ENCODE results near the gene XRCC5.
"Not testable (repeated sequence)": the region's sequence is repeated elsewhere in the genome, so short reads cannot be mapped to it uniquely, and the experiment has no call there.

XRCC5 gene

DNA sequence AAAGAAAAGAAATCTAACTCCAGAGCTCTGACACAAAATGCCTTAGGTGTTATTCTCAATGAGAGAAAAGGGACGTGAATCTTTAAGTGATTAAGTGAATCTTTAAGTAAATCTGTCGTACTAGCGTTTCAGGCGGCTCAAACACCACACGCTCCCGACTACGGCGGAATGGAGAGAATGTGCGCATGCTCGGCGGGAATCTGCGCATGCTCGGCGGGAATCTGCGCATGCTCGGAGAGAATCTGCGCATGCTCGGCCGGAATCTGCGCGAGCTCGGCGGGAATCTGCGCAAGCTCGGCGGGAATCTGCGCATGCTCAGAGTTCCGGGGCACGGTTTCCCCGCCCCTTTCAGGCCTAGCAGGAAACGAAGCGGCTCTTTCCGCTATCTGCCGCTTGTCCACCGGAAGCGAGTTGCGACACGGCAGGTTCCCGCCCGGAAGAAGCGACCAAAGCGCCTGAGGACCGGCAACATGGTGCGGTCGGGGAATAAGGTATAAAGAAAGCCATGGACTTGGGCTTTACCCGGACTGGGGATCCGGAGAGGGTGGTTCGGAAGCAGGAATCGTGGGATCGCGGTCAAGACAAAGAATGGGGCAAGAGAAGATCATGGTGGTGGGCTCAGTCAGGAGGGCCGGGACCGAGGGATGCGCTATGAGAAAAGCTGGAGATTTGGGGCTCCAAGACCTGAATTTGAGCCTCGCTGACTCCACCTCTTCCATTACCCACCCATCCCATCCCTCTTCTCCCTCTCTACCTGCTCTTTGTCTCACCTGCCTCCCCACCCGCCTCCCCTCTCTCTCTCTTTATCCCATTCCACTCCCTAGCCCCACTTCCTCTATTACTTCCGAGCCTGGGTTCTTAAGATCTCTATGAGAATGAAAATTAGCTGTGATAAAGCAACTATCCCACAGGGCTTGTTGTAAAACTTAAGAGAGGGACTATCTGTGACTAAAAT lies at the start of gene XRCC5:
XRCC5 (plus strand) TSS at position 382 of the 955 bp plus-strand sequence; CDS start at position 471, 89 bp downstream.
- peak; percentile 99 for DNase-seq (ENCODE audit: low read depth, low spot score)

DNA sequence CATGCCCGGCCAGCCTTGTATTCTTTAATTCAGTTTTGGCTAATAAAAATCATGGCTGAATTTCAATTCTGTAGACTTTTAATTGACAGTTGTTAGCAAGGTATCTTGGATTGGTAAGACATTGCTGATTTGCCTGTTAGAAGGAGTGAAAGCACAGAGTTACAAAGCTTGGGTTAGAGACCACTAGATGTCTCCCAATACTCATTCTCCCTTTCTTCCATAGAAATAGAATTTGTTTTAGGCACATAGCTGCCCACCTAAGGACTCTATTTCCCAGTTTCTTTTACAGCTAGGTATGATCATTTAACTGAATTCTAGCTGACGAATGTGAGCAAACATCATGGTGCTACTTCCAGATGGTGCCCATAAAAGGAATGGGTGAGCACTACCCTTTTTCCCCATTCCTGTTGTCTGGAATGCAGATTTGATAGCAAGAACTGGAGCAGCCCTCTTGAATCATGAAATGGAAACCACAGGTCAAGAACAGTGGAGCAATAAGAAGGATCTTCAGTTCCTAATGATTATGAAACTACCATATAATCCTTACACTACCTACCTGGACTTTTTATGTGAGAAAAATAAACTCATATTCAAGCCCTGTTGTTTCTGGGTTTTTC lies 45.0 kb upstream of the XRCC5 start:
- peak; percentile 34 for DNase-seq (ENCODE audit: low read depth, low spot score)

DNA sequence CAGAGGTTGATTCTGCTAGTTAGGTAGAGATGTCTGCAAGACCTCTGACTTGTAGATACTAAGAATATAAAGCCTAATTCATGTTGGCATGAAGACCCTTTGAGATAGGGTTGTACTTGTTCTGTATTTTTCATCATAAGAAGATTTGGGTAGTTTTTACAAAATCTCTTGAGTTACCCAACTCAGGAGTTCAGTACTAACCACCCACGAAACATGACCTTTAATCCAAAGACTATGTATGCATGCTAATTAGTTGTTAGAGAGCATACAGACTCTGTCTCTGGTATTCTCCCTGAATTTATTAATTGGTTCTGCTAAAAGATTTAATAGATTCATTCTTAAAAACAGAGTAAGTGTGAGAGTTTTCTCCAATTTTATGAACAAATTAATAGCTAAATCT lies 44.5 kb upstream of the XRCC5 start:
- DNase-seq (ENCODE audit: low read depth, low spot score) = no peak

DNA sequence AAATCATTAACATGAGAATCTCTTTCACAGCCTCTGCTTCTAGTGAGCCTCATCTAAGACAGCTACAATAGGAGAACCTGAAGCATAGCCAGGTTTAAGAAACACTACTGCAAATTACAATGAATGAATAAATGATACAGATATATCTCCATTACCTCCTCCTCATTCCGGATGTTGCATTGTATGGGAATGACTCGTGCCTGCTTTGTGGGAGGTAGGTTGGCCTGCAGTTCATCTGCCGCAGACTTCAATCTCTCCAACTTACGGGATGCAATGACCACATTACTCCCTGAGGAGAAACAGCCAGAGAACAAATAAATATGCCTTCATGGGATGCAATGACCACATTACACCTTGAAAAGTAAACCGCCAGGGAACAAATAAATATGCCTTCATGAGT lies 42.9 kb upstream of the XRCC5 start:
- peak; percentile 67 for DNase-seq (ENCODE audit: low read depth, low spot score)

DNA sequence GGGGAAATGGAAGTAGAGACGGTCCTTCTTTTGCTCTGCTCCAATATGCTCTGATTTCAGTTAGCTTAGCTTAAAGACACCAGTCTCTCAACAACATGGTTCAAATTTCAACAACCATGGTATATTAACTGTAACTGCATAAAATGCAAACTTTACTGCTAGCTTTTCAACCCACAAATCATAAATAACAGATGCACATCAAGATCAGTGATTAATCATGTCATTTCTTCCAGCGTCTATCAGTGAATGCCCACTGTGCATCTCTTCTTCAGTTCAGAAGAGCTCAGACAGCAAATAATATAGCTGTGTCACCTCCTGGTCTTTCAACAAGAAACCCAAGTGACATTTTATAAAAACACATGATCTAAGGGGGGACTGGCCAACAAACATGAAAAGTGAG lies 40.1 kb upstream of the XRCC5 start:
- DNase-seq (ENCODE audit: low read depth, low spot score) = no peak

DNA sequence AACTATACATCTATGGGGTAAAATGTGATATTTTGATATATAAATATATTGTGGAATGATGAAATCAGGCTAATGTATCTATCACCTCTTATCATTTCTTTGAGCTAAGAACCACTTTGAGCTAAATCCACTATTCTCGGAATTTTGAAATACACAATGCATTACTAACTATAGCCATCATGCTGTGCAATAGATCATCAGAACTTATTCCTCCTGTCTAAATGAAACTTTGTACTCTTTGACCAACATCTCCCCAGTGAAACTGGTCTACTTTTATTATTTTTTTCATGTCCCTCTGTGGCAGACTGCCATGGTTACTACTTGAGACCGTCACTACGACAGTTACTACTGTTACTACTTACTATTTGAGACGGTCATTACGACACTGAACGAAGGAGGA lies 39.0 kb upstream of the XRCC5 start:
- DNase-seq (ENCODE audit: low read depth, low spot score) = no peak

DNA sequence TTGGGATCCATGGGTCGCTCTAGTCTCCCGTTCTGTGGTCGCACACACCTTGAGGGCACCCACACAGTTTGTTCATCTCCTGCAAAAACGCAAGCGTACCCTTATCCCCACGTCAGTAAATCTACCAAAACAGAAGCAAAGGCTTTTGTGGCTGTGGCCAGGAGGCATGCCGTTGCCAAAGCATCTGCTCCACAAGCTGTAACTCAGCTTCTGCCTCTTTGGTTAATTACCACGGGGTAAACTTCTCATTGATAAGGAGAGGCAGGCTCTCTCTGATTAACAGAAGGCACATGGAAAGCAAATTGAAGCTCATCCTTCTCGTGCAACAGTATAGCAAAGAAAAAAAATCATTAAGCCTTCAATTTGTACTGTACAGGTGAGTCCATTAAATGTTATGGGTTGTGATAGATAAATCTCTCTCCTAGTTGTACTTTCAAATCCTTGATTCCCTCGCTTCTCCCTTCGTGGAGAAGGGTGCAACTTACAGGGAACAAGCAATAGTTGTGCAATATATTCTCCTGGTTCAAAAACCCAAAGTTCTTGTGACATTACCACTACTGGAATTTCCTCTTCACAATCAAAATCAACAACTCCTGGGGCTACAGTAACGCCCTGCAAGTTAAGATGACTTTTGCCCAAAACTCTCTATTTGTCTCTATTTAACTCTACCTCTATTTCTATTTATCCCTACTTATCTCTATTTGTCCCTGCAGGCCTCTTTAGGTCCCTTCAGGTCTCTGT lies 37.9 kb upstream of the XRCC5 start:
- DNase-seq (ENCODE audit: low read depth, low spot score) = no peak

DNA sequence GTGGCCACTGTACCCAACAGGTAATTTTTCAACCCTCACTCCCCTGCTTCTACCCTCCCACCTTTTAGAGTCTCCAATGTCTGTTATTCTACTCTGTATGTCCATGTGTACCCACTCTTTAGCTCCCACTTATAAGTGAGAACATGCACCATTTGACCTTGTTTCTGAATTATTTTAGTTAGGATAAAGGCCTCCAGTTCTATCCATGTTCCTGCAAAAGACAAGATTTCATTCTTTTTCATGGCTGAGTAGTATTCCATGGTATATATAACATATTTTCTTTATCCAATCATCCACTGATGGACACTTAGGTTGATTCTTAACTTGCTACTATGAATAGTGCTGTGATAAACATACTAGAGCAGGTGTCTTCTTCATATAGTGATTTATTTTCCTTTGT lies 36.7 kb upstream of the XRCC5 start:
- DNase-seq (ENCODE audit: low read depth, low spot score) = no peak

DNA sequence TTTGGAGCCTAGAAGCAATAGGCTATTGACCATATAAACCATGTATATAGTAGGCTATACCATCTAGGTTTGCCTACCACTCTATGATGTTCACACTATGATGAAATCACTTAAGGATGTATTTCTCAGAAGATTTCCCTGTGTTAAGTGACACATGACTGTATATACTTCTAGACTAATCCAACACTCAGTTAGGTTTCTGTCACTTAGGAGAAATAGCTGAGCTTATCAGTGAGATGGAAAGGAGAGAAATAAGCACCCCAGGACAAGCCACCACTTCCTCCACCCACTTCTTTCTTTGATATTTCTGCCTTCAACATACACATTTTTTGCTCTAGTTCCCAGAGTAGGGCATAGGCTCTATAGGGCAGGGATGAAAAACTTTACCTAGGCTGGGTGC lies 35.4 kb upstream of the XRCC5 start:
- DNase-seq (ENCODE audit: low read depth, low spot score) = no peak

DNA sequence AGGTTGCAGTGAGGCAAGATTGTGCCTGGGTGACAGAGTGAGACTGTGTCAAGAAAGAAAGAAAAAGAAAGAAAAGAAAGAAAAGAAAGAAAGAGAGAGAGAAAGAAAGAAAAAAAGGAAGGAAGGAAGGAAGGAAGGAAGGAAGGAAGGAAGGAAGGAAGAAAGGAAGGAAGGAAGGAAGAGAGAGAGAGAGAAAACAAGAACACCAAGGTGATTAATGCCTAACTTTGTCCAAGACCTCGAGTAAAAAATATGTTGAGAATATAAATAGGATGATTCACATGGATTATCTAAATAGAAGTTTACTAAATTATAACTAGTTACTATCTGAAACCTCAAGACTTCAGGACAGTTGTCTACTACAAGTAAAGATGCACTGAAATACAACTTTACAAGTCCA lies 34.8 kb upstream of the XRCC5 start:
- DNase-seq (ENCODE audit: low read depth, low spot score) = no peak

DNA sequence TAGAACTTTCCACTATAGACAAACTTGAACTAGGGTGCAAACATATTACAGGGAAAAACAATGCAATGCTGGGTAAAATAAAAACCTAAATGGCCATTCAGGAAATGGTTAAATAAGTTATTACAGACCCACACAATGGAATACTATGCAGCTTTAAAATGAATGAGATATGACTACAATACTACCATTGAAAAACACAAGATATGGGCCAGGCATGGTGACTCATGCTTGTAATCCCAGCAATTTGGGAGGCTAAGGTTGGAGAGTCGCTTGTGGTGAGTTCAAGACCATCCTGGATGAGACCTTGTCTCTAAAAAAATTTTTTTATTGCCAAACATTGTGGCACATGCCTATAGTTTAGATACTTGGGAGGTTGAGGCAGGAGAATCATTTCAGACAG lies 34.4 kb upstream of the XRCC5 start:
- DNase-seq (ENCODE audit: low read depth, low spot score) = no peak

DNA sequence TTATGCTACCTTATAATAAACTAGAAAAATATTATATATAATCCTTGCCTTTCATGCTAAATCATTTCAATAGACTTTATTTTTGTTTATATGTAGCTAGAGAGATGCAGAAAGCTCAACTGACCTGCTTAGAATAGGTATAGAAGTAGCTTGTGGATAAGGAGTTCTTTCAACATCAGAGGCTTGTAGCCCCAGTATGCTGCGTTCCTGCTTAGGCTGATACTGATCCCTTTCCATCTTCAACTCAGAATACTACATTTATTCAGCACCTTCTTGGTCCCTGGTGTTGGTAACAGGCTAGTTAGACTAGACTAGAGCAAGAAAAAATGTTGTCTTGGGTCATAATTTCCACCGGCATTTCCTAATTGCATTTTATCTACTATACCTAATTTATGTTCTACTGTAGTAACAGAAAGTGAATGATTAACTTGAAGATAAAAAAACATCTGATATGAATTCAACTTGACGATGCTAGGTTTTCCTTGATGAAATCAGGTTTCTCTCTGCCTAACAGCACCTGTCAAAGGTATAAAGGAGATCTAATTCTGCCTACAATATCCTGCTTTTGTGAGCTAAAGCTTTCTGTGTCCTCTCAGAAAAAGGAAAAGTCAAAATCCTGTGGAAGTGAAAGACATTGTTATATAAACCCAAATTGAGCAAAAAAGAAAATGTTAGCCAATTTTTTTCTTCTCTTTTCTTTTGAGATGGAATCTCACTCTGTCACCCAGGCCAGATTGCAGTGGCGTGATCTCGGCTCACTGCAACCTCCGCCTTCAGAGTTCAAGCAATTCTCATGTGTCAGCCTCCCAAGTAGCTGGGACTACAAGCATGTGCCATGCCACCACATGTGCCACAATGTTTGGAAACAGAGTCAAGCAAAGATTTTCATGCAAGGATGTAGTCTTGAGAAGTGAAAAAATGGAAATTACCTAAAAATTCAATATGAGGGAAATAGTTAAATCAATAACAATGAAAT lies 33.4 kb upstream of the XRCC5 start:
- DNase-seq (ENCODE audit: low read depth, low spot score) = no peak

DNA sequence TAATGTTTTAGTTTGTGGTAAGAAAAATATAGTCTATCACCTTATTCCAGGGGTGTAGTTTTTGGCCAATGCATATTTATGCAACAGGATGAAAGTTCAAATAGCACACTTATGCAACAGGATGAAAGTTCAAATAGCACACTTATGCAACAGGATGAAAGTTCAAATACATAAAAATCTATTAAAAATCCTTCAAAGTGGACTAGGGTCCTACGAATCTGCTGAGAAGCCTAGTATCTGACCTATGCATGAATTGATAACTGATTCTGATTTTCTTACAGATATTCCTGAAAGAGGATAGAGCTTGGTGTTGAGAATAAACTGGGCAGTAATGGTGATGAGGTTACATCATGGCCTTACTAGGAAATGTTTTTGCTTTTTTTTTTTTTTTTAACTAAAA lies 30.4 kb upstream of the XRCC5 start:
- DNase-seq (ENCODE audit: low read depth, low spot score) = no peak

DNA sequence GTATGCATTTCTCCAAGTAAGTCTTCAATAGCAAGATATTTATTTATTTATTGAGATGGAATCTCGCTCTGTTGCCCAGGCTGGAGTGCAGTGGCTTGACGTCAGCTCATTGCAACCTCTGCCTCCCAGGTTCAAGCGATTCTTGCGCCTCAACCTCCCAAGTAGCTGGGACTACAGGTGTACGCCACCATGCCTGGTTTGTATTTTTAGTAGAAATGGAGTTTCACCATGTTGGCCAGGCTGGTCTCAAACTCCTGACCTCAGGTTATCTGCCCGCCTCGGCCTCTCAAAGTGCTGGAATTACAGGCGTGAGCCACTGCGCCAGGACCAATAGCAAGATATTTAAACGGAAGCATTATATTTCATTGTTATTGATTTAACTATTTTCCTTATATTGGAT lies 29.1 kb upstream of the XRCC5 start:
- DNase-seq (ENCODE audit: low read depth, low spot score) = not testable (repeated sequence)

DNA sequence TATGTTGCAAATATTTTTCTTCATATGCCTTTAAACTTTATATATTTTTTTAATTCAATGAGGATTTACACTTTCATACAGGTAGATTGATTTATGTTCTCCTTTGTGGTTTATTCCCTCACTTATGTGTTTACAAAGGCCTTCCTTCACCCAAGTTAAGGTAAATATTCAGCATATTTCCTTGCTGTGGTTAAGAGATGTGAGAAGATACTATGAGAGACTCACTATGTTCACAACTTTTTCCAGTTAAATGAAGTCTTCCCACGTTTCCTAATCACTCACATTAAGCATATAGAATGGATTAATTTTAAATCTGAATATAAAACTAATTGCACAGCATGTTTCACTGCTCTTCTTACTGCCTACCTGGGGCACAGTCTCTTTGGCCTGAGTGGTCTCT lies 28.1 kb upstream of the XRCC5 start:
- peak; percentile 3 for DNase-seq (ENCODE audit: low read depth, low spot score)

DNA sequence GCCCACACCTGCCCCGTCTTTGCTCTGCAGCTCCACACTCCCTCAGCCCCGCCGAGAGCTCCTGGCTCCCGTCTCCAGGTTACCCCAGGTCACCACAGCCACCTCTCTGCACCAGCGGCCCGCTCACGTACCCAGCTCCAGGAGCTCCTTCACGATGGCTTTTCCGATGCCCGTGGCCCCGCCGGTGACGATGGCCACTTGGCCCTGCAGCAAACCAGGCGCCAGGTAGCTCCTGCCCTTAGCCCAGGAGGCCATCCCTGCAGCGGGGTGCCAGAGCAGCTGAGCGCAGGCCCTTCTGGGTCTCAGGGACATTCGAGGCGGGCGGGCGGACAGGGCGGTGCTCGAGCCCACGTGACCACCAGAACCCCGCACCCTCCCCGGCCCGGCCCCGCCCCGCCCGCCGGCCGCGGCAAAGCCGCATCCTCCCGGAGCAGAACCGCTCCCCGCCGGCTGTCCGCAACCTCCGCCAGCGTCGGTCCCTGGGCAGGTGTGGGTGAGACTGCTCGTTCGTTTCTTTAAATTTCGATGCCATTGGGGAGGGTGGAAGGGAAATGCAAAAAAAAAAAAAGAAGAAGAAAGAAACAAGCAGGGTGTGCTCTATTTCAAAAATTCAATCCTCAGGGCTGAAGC lies 27.5 kb upstream of the XRCC5 start, which contains the start of the genes PECR and TMEM169:
PECR (minus strand) TSS at position 323 of the 630 bp plus-strand sequence; CDS start at position 255, 68 bp downstream.
TMEM169 (plus strand) TSS at position 433 of the 630 bp plus-strand sequence. CDS start 14,045 bp downstream, outside the sequence.
- peak; percentile 88 for DNase-seq (ENCODE audit: low read depth, low spot score)

DNA sequence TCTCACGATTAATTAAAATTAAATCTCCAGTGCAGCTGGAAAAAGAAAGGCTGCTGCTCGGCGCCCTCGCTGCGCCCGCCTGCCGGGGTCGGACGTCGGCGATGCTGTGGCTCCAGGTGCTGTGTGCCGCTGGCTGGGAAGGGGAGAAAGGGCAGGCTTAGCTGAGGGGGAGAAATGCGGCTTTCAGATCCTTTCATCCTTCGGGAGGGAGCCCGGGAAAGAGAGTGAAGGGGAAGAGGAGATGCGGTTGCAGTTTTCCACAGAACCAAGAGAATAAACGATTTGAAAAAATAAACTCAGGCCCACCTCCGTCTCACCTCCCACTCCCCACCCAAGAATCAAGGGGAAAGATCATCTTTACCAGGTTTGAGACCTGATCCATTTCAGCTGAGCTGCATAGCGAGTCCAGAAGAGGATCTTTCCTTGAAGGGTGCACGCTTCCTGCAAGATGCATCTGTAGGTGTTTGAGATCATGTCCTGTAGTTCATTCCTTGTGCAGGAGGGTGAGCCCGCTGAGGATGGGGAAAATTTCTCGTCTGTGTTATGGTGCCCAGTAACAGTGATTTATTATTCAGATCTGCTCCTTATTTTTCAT lies 26.9 kb upstream of the XRCC5 start:
- peak; percentile 28 for DNase-seq (ENCODE audit: low read depth, low spot score)

DNA sequence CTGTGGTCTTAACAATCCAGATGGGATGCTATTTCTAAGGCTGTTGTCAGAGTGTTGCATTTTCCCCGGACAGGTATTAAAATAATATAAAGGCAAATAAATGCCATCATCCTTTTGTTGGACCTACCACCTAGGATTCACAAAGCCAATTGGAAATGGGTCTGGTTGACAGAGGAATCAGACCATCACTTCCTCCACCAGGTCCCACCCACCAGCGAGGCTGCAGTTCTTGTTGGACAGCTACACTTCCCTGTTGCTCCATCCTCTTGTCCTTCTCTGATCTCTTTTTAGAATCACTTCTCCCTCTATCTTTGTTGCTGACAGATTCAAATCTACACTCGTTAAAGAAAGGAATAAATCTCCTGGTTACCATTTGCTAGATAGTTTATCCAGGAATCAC lies 26.3 kb upstream of the XRCC5 start:
- peak; percentile 30 for DNase-seq (ENCODE audit: low read depth, low spot score)

DNA sequence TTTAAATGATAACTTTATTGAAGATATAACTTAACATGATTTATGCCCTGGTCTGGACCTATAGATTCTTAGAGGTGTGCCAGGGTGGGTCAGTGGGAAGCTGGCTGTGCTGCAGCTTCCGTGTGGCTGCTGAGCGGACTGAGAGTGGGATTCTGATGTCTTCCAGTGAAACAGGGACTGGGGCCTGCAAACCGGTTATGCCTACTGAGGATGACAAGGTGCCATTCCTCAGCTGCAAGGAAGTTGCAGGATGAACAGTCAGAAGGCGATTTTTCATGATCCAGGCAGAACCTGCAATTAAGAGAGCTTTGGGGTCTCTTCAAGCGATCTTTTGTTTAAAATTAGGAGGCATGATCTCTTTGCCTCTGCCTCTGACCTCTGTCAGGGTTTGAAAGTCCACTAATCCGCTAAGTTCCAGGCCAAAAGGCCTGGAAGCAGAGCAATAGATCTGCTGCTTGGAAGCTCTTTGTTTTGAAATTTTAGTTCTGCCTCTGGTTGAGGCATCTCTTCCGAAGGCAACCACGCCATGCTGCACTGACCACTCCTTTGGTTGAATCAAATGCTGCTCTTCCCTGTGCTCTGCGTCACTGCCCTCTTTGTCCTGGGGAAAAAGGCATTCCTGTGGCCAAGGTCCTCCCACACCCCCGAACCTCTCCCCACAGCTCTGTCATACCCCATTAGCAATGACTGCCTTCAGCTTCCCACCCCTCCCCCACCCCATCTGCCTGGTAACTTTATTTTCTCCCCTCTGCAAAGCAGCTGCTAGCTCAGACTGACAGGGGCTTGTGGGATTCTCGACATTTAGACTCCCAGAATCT lies 25.5 kb upstream of the XRCC5 start:
- DNase-seq (ENCODE audit: low read depth, low spot score) = peak; percentile 95
